ENCODE data around the gene NCL.

The NCL gene, protein sequence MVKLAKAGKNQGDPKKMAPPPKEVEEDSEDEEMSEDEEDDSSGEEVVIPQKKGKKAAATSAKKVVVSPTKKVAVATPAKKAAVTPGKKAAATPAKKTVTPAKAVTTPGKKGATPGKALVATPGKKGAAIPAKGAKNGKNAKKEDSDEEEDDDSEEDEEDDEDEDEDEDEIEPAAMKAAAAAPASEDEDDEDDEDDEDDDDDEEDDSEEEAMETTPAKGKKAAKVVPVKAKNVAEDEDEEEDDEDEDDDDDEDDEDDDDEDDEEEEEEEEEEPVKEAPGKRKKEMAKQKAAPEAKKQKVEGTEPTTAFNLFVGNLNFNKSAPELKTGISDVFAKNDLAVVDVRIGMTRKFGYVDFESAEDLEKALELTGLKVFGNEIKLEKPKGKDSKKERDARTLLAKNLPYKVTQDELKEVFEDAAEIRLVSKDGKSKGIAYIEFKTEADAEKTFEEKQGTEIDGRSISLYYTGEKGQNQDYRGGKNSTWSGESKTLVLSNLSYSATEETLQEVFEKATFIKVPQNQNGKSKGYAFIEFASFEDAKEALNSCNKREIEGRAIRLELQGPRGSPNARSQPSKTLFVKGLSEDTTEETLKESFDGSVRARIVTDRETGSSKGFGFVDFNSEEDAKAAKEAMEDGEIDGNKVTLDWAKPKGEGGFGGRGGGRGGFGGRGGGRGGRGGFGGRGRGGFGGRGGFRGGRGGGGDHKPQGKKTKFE

DNA sequence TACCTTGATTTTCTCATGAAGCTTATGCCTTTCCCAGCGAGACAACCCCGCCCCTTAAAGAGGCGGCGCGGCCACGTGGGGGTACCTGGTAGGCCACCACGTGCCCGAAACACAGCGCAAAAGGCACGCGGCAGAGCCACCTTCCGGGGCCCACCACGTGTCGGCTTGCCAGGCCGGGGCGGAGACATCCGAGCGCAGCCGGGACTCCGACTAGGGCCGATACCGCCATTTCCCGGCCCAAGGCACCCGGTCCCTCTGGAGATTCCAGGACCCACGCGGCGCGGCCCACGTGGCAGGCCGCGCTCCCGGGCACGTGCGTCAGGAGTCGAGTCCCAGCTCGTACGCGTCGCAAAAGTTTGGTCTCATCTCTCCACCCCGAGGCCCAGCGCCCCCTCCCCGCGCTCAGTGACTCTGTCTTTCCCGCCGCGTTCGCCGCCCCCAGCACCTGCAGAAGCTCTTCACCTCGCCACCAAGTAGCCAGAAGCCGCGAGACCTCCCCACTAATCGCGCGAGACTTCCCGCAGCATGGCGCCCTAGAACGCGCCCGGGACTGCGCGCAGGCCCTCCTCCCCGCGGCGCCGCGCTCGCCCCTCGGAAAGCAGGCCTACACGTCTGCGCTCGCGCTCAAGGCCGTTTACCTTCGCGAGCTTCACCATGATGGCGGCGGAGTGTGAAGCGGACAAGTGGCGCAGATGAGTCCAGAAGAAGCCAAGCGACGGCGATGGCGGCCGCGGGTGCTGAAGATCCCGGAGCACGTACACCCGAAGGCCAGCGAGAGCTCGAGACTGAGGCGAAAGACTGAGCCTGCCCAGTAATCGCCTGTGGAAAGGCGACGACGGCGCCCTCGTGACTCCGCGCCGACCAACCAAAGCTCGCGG lies at the start of gene NCL:
Gene NCL, minus strand, starts transcription at position 787 of the 878 bp plus-strand sequence. Its CDS starts 131 bp downstream, at position 656.
- DNase-seq (ENCODE audit: low read depth, low spot score), result peak; percentile 99

DNA sequence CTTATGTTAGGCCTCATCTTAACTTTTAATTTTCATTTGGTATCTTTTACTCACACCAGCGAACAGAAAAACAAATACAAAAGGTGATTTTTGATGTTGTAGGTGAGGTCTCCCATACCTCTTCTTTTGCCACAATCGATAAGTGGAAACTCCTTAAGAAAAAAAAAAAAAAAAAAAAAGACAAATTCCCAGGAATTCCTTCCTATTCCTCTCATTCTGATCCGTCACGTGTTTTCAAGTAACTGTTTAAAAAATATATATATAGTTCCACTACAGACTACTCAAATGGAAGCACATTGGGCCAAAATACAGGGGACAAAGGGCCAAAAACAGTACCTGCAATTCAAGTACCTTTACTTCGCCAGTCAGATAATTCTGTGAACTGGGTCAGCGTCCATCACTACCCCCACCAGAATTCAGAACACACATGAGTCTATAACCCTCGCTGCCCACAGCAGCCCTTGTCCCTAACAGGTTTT lies 49.5 kb upstream of the NCL start:
- no peak for DNase-seq (ENCODE audit: low read depth, low spot score)

DNA sequence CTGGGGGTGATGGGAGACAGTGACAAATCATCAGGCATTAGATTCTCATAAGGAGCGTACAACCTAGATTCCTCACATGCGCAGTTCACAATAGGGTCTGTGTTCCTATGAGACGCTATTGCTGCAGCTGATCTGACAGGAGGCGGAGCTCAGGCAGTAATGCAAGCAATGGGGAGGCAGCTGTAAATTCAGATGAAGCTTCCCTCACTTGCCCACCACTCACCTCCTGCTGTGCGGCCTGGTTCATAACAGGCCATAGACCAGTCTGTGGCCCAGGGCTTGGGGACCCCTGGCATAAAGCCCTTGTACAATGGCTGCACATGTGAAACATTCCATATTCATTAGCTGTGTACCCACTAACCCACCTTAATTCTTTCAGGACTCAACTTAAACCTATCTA lies 47.9 kb upstream of the NCL start:
- peak; percentile 27 for DNase-seq (ENCODE audit: low read depth, low spot score)

DNA sequence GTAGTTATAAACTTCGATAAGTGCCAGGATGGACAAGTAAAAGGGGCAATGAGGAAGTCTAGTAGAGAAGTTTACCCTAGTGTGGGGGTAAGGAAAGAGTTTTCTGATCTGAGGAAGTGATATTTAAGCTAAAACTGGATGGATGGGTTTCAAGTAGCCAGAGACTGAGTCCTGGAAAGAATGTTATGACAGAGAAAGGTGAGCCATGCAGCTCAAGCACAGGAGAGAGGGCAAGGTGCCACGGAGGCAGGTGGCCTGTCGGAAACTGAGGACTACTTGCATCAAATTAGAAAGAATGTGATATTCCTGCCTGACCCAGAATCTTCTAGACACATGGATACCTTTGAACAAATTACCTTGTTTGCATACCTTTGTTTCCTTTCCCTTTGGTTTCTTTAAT lies 39.5 kb upstream of the NCL start:
- DNase-seq (ENCODE audit: low read depth, low spot score), result no peak

DNA sequence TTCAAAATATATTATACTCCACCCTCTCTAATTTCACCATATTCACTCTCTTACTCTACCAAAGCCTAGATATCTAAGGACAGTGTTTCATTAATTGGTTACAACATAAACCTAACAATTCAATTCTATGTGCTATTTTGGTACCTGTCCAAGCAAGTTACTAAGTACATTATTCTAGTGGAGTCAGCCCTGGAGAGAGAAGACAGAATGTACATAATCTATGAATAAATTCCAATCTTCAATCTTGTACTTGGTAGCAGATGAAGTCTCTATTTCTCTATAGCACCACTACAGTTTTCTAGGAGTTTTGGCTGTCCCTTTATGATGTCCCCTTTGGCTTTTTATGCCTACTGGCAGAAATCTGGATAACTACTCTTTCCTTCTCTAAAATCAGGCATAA lies 38.3 kb upstream of the NCL start:
- DNase-seq (ENCODE audit: low read depth, low spot score), result no peak

DNA sequence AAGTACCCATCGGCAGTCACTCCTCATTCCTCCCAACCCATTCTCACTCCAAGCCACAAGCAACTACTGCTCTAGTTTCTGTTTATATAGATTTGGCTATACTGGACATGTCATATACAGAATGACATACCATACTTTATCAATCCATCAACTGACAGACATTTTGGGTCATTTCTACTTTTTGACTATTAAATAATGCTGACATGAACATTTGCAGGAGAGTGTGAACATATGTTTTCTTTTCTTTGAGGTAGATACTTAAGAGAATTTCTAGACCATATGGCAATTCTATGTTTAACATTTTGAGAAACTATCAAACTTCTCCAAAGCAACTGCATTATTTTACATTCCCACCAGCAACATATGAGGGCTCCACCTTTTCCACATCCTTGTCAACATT lies 33.4 kb upstream of the NCL start:
- DNase-seq (ENCODE audit: low read depth, low spot score), result no peak

DNA sequence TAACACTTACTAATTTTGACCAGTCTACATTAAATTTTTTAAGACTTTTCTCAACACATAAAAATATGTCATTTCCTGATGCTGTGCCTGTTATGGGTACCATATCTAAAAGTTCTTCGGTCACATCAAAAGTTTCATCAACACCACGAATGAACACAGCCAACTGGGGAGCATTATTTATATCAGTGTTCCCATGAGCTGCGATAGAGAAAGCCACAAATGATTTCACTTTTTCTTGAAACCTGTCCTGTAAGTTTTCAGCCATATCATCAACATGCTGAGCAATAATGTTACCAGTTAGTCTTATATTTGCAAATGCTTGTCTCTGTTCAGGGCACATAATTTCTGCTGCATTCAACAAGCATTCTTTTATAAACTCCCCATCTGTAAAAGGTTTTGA lies 30.4 kb upstream of the NCL start:
- DNase-seq (ENCODE audit: low read depth, low spot score), result no peak

DNA sequence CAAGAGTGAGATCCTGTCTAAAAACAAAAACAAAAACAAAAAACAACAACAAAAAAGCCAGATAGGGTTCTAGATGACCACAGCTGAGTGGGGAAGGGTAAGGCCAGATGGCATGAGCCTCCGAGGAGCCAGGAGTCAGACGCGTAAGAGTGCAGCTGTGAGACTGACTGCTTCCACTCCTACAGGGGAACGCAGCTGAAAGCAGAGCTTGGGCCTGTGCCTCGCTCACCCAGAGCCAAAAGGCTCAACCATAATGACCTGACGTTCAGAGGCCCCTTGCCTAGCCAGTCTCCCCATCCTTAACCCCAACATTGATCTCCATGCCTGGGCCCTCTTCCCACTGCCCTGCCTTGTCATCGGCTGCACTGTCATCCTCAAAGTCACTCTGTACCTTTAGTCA lies 26.5 kb upstream of the NCL start:
- DNase-seq (ENCODE audit: low read depth, low spot score), result no peak

DNA sequence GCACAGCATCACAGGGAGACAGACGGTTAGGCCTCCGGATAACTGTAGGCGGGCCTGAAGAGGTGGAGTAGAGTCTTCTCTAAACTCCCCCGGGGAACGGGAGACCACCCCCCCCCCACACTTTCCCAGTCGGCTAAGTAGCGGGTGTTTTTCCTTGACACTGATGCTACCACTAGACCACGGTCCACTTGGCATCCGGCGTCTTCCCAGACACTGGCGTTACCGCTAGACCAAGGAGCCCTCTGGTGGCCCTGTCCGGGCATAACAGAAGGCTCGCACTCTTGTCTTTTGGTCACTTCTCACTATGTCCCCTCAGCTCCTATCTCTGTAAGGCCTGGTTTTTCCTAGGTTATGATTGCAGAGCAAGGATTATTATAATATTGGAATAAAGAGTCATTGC lies 25.7 kb upstream of the NCL start:
- no peak for DNase-seq (ENCODE audit: low read depth, low spot score)

DNA sequence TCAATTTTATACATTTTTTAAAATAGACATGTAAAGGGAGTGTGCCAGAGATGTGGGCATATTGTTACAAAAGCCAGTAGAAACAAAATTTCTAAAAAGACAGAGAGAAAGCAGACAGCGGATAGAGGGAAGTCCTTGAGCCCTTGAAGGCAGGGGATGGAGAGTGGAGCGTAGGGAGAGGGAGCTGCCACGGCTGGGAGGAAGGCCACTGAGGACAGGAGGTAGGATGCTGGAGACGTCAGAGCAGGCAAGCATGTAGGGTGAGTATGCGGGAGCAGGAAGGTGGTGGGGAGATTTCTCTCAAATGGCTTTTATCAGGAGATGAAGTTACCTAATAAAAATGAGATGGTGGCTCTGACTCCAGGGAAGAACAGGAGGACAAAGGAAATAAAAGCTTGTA lies 24.0 kb upstream of the NCL start:
- no peak for DNase-seq (ENCODE audit: low read depth, low spot score)

DNA sequence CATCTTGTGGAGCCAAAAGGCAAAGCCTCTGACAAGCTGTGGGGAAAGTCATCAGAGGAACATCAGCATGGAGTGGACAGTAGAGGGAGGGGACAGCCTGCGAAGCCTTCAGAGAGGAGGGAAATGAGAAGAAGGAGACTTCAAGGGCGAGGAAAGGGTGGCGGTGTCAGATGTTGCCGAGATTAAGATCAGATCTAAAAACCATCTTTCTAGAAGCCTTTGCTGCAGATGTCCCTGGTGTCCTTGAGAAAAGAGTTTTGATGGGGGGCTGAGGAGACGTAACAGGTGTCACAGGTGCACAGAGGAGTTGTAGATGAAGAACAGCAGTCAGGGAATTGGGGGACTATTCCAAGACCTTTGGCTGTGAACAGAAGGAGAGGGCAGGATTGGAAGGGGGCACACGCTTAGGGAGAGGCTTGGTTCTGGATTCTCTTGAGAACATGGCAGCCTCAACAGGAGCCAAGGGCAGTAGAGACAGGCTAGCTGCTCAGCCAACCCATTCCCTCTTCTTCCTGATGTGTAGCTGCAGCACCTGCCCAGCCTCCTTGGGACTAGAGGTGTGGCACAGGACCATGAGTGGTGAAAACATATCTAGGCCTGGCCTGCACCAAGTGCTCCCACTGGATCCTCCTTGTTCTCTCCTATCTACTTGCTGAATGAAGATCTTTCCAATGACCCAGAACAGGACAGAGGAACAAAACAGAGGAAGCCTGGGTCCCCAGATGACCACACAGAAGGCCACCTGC lies 22.7 kb upstream of the NCL start:
- no peak for DNase-seq (ENCODE audit: low read depth, low spot score)

DNA sequence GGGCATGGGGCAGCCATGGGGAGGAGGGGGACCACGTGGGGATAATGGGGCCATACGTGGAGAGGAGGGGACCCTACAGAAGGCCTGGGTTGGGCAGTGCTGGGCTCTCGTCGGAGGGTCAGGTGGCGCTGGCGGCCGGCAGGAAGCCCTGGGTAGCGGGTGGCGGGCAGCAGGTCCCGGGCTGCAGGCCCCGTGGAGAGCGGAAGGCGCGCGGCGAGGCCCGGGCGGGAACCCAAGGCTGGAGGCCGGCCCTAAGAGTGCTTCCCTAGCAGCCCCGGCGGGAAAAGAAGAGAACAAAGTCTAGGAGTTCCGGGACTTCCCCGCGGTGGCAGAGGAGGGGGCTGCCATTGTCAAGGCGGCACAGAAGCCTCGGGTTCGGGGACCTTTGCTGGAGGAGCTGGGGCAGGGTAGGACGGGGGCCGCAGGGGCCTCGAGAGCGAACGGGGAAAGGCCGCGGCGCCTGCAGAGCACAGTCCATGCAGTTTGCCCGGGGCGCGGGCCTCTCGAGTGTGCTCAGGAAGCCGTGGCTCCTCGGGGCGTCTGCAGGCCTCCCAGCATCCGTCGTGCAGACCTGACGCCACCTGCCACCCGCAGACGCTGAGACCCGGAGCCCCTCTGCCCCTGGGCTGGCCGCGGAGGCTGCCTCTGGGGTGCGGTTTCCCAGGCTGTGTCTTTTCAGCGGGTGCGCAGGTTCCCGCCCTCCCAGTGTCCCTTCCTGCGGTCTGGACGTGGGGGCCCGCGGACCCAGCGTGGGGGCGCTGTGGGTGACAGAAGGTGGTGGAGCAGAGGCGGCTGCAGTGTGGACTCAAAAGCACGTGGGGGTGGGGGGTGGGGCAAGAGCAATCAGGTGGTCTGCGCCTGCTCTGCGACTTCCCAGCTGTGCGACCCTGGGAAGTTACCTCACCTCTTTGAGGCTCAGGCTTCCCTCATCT lies 19.4 kb upstream of the NCL start:
- no peak for DNase-seq (ENCODE audit: low read depth, low spot score)

DNA sequence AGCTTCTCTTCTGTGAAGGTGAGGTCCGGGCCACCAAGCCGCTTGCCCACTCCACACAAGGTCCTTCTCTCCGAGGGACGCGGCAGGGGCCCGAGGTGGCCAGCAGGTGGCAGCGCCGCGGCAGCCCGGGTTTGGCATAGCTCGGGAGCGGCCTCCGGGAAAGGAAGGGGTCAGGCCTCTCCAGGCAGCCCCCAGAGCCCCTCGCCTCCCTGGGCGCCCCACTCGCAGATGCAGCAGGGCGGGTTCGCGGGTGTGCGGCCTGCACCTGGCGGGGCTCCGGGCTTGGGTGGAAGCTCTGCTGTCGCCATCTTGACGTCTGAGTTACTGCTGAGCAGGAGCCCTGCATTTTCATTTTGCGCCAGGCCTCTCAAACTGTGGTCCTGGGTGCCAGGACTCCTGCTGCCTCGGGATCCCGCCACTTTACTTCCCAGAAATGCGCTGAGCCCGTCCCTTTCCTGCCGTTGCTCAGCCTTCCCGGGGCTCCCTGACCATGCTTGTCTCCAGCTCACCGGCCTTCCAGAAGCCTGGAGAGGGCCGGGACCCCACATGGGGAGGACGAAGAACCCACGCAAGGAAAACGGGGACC lies 18.6 kb upstream of the NCL start:
- peak; percentile 73 for DNase-seq (ENCODE audit: low read depth, low spot score)

DNA sequence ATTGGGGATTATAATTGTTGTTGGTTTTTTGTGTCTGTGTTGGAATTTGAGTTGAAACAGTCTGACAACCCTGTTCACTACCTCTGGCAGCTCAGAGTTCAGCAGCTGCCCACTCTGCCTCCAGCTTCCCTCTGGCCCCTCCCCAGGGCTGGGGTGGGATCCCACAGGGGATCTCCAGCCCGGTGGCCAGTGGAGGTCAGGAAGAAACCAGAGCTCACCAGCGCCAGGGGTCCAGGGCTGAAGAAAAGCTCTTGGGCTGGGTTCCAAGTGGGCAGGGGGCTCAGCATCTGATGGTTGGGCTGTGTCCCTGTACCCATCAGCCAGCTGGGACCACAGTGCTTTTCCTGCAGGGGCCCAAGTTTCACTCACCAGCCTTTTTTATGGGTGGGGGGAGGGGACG lies 16.5 kb upstream of the NCL start:
- DNase-seq (ENCODE audit: low read depth, low spot score), result no peak

DNA sequence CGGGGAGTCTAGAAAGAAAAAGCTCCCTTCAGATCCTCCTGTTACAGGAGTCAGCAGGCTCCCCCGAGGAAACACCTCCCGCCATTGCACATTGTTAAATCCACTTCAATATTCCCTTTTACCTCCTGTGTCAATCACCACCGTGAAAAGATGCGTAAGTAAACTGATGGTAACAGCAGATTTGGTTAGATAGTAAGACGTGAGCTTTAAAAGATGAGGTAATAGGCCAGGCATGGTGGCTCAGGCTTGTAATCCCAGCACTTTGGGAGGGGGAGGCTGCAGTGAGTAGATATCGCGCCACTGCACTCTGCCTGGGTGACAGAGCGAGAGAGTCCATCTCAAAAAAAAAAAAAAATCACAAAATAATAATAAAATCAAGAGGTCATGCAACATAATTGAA lies 15.2 kb upstream of the NCL start:
- DNase-seq (ENCODE audit: low read depth, low spot score), result no peak

DNA sequence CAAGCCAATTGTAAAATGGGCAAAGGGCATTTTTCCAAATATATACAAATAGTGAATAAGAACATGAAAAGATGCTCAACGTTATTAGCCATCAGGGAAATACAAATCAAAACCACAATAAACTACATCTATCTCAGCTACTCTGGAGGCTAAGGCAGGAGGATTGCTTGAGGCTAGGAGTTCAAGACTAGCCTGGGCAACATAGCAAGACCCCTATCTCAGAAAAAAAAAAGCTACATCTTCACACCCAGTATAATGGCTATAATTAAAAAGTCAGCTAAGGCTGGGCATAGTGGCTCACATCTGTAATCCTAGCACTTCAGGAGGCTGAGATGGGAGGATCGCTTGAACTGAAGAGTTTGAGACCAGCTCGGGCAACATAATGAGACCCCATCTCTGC lies 12.6 kb upstream of the NCL start:
- no peak for DNase-seq (ENCODE audit: low read depth, low spot score)

DNA sequence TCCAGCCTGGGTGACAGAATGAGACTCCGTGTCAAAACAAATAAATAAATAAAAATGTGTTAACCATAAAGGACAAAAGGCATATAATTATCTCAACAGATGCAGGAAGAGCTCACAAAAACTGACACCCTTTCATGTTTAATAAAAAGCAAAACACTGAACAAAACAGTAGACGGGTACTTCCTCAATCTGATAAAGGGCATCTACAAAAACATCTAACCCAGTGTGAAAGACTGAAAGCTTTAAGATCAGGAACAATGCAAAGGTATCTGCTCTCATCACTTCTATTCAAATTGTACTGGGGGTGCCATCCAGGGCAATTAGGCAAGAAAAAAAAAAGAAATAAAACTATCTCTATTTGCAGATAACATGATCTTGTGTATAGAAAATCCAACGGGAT lies 11.7 kb upstream of the NCL start:
- DNase-seq (ENCODE audit: low read depth, low spot score), result no peak

DNA sequence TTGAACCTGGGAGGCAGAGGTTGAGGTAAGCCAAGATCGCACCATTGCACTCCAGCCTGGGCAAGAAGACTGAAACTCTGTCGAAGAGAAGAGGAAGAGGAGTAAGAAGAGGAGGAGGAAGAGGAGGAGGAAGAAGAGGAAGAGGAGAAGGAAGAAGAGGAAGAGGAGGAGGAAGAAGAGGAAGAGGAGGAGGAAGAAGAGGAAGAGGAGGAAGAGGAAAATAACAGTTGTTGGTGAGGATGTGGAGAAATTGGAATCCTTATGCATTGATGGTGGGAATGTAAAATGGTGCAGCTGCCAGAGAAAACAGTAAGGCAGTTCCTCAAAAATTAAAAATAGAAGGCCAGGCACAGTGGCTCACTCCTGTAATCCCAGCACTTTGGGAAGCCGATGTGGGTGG lies 8.5 kb upstream of the NCL start:
- DNase-seq (ENCODE audit: low read depth, low spot score), result no peak

DNA sequence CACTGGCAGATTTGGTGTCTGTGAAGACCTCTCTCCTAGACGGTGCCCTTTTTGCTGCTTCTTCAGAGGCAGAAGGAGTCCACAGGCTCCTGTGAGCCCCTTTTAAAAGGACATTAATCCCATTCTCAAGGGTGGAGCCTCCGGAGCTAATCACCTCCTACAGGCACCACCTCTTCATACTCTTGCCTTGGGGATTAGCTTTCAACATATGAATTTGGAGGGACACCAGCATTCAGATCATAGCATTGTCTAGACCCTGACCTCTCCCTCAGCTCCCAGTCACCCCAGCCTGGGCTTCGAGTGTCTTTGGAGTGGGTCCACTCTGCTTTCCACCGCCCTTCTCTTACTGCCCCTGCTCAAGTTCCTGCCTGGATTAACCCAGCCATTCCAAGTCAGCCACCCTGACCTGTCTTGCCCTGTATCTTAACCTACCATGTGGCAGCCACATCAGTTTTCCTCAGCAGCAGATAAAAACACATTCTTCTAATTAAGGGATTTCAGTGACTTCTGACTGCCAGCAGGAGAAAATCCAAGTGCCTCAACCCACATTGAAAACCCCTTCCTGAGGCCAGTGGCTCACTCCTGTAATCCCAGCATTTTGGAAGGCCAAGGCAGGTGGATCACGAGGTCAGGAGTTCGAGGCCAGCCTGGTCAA lies 6.1 kb upstream of the NCL start:
- DNase-seq (ENCODE audit: low read depth, low spot score), result no peak

DNA sequence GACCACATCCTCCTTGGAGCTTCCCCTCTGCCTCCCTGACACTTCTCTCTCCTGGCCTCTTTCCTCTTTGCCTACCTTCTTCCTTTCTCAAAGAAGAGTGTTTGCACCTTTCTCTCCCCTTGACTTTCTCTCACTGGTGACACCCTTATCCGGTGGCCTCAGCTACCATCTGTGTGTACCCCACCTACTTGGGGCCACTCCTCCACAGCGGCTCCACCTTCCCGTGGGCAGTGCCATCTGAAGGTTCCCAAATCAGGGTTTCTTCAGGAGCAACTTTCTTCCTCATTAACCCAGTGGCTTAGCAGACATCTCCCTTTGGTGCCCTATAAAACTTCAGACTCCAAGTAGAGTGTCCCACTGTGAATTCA lies 5.3 kb upstream of the NCL start:
- no peak for DNase-seq (ENCODE audit: low read depth, low spot score)
